ENCODE results near the gene INO80B.
A peak's percentile ranks its signal among the peaks of the same experiment; 100 is the strongest.

DNA sequence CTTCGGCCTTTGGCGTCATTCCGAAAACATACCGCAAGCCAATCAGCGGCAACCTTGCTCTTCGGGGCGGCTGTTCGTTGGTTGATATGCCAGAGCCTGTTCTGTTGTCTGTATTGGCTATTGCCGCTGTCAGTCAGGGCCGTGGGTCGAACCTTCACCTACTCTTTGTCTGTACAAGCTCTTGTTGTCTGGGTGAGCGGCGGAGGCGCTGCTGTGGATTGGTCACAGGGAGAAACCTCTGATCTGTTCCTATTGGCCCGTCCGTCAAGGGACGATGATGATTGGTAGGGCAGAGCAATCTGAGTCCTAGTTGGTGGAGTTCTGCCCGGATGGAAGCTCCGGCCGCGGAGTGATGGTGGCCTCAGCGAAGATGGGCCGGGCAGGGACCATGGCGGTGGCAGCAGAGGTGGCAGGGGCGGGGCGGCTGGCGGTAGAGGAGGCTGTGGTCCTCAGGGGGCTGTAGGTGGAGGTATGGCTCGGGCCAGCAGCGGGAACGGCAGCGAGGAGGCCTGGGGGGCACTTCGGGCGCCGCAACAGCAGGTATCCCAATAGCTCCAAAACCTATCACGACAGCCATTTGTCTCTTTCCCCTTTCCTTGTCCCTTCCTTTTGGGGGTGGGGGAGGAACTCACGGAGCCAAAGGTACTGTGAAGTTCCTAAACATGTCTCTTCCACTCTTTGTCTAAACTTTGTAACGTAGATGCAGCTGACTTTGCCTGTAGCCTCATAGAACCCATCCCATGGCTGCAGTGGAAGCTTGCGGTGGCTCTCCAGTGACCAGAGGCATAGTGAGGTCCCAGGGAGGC, 3.4 kb downstream of the INO80B start, which contains the start of gene WBP1:
- TF ChIP-seq EZH2phosphoT487 (IDR thresholded peaks at IDR 0.05; ENCODE audit: borderline replicate concordance): no peak
- TF ChIP-seq, protein P1, sequence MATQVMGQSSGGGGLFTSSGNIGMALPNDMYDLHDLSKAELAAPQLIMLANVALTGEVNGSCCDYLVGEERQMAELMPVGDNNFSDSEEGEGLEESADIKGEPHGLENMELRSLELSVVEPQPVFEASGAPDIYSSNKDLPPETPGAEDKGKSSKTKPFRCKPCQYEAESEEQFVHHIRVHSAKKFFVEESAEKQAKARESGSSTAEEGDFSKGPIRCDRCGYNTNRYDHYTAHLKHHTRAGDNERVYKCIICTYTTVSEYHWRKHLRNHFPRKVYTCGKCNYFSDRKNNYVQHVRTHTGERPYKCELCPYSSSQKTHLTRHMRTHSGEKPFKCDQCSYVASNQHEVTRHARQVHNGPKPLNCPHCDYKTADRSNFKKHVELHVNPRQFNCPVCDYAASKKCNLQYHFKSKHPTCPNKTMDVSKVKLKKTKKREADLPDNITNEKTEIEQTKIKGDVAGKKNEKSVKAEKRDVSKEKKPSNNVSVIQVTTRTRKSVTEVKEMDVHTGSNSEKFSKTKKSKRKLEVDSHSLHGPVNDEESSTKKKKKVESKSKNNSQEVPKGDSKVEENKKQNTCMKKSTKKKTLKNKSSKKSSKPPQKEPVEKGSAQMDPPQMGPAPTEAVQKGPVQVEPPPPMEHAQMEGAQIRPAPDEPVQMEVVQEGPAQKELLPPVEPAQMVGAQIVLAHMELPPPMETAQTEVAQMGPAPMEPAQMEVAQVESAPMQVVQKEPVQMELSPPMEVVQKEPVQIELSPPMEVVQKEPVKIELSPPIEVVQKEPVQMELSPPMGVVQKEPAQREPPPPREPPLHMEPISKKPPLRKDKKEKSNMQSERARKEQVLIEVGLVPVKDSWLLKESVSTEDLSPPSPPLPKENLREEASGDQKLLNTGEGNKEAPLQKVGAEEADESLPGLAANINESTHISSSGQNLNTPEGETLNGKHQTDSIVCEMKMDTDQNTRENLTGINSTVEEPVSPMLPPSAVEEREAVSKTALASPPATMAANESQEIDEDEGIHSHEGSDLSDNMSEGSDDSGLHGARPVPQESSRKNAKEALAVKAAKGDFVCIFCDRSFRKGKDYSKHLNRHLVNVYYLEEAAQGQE (IDR thresholded peaks at IDR 0.05; ENCODE audit: low read depth): no peak
- TF ChIP-seq, protein P2, sequence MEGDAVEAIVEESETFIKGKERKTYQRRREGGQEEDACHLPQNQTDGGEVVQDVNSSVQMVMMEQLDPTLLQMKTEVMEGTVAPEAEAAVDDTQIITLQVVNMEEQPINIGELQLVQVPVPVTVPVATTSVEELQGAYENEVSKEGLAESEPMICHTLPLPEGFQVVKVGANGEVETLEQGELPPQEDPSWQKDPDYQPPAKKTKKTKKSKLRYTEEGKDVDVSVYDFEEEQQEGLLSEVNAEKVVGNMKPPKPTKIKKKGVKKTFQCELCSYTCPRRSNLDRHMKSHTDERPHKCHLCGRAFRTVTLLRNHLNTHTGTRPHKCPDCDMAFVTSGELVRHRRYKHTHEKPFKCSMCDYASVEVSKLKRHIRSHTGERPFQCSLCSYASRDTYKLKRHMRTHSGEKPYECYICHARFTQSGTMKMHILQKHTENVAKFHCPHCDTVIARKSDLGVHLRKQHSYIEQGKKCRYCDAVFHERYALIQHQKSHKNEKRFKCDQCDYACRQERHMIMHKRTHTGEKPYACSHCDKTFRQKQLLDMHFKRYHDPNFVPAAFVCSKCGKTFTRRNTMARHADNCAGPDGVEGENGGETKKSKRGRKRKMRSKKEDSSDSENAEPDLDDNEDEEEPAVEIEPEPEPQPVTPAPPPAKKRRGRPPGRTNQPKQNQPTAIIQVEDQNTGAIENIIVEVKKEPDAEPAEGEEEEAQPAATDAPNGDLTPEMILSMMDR (IDR thresholded peaks at IDR 0.05 in 2 of 3, conservative IDR thresholded peaks at IDR 0.05 in 1 of 3; ENCODE audit: borderline replicate concordance in 1 of 3, insufficient read depth in 1 of 3, low read depth in 2 of 3, low read length in 2 of 3): no peak
- no peak for TF ChIP-seq ELF1 (IDR thresholded peaks at IDR 0.05; ENCODE audit: borderline replicate concordance, low read depth)
- no peak for TF ChIP-seq CEBPB (IDR thresholded peaks at IDR 0.05; ENCODE audit: low read depth)
- TF ChIP-seq POLR2AphosphoS5 (IDR thresholded peaks at IDR 0.05; ENCODE audit: low read depth, low read length): peak; percentile 21
- TF ChIP-seq RAD21 (IDR thresholded peaks at IDR 0.05; ENCODE audit: low read depth): no peak
- no peak for TF ChIP-seq EZH2 (IDR thresholded peaks at IDR 0.05)
- TF ChIP-seq JUND (IDR thresholded peaks at IDR 0.05): no peak

All from HCT116 (cell line).